Skin of body (tissue), 2 donors: ENCODE results near the gene ADGRV1. TPM values are rescaled to one million over a fixed set of nuclear protein-coding genes. Genes with fewer than 3 reads are reported as not detected.
"Not testable (repeated sequence)": the region's sequence is repeated elsewhere in the genome, so short reads cannot be mapped to it uniquely, and the experiment has no call there.

Experiments used
- DNase-seq: peaks from one replicate; lab custom pipeline; 2025; lab: John Stamatoyannopoulos, UW
- total RNA-seq: library from RNA; depleted of rRNA; stranded (reverse); fragments of >200 nt; gene quantifications from one replicate; pipeline ENCODE4 v1.2.3, GENCODE V29; 2014

The ADGRV1 gene
- total RNA-seq, 1 donor from 2014 or later: 11.2 TPM

DNA sequence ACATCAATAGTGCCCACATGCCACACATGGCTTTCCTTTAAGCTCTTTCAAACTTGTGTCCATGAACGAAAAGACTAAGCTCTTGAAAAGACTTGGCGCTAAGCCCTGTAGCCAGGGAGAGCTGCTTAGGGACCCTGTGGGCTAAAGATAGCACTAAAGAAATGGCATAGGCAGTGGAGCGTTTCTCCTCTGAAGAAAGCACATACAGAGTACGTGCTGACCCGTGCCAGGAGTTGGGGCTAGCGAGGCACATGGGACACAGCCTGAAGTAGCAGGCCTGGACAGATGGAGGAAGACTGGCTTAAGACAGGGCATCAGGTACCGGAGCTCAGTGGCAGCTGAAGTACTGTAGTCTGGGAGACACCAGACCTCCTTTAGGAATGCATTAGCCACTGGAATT lies 39.7 kb downstream of the ADGRV1 start:
- no peak for DNase-seq

DNA sequence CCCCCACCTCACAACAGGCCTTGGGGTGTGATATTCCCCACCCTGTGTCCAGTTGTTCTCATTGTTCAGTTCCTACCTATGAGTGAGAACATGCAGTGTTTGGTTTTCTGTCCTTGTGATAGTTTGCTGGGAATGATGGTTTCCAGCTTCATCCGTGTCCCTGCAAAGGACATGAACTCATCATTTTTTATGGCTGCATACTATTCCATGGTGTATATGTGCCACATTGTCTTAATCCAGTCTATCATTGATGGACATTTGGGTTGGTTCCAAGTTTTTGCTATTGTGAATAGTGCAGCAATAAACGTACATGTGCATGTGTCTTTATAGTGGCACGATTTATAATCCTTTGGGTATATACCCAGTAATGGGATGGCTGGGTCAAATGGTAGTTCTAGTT lies 41.7 kb downstream of the ADGRV1 start:
- not testable (repeated sequence) for DNase-seq

DNA sequence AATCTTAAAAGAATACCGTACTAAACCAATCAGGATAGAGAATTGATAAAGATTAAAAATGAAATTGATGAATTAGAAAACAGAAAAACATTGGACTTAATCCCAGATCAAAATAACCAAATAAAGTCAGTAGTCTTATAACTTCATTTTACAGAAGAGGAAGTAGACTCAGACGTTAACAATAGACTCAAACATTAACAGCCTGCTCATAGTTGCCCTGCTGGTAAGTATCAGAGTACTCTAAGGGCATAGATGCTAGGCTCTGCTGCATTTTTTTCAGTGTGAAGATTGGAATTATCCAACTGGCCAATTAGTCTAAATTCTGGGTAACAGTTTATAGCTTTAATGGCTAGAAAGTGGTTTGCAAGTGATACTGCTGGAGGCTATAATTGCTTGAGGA lies 42.9 kb downstream of the ADGRV1 start:
- DNase-seq: no peak

DNA sequence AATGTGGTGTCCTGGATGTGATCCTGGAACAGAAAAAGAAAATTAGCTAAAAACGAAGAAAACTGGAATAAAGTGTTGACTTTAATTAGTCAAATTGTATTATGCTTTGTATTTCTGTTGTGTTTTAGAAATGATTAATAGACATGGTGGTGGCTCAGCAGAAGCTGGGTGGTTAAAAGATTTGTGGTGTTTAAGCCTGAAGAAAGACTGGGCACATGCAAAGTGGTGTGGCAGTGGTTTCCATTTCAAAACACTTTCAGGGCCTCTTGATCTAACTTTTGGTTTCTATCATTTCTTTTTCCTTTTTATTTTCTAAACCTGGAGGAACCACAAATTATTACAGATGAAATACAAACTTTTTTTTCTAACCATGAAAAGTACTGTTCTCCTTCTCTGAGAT lies 44.1 kb downstream of the ADGRV1 start:
- DNase-seq: no peak

DNA sequence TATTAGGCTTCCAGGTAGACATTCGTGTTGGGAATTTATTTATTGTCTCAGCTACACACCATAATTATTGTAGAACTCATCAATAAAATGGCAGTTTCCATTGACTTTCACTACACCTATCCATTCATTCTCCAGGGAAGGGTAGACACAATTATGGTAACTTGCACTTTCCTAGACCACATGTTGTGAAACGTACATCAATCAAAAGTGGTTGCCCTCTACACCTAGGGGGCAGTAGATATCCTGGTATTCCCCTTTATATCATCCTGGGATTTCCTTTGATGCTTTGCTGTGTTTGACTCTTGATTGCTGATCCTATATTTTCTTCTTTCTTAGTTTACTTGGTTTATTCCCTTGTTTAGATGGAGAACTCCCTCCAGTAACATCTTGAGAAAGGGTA lies 47.9 kb downstream of the ADGRV1 start:
- DNase-seq: no peak

DNA sequence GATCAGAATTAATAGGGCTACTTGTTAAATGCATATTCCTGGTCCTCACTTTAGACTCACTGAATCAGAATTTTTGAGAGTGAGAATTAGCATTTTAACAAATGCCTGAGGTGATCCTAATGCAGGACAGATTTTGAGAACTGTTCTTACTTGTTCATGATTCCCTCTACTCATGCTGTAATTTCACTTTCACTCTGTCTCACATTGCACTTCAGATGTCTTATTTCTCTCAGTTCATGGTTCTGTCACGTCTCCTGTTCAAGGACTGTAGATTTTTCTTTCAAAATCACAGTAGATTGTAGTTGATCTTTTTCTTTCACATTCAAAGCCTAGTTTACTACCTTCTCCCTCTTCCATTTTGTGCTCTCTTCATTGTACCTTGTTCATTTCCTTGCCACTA lies 54.3 kb downstream of the ADGRV1 start:
- no peak for DNase-seq

DNA sequence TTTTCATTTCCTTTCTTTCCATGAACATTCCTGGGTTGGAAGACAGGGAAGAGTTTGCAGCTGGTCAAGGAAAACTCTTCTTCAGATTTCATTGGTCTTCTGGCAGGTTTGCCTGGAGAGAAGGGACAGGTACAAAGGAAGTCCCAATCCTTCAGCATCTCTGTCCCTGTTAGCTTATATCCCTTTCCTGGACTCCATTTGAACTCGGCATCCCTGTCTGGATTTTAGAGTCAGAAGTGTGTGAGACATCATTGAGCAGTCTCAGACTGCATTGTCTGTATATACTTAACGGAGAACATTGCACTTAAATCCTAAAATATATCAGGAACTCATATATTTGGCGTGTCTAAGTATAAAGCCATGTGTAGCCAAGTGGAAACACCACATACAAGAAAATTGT lies 54.9 kb downstream of the ADGRV1 start:
- no peak for DNase-seq

DNA sequence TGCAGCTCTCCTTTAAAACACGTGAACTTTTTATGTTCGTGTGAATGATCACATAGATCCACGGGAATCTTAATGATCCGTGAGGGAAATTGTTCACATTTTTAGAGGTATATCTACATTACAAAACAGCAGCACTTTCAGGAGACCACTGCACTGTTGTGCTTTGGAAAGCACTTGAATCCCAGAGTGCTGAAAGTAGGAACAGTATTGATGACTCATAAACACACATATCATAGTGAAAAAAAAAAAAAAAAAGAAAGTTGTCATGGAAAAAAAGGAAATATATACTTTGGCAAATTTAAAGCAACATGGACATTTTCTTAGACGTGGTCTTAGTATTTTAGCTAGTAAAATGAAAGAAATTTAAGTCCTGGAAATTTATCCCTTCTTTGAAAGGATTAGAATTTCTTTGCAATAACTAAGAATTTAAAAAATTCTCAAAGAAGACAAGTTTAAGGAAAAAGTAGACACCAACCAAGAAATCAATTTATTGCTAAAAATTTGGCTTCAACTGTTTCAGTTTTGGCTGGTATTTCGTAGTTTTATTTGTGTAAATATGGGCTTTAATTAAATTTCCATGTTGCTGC lies 55.4 kb downstream of the ADGRV1 start:
- no peak for DNase-seq

DNA sequence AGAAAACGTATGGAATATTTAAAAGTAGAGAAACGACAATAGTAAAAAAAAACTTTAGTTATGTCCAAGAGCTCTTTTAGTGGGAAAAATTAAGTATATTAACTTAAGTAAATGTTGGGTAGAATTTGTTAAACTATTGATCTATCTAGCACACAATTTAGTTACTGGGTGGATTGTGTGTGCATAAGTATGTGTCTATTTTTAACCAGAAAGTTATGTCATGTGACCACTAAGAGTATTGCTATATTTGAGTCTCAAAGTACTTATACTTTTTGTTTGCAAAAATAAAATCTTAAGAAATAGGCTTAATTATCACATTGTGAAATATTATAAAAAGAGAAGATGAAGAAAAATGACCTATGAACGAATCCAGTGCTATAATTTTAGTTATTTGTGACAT lies 56.8 kb downstream of the ADGRV1 start:
- DNase-seq: no peak

DNA sequence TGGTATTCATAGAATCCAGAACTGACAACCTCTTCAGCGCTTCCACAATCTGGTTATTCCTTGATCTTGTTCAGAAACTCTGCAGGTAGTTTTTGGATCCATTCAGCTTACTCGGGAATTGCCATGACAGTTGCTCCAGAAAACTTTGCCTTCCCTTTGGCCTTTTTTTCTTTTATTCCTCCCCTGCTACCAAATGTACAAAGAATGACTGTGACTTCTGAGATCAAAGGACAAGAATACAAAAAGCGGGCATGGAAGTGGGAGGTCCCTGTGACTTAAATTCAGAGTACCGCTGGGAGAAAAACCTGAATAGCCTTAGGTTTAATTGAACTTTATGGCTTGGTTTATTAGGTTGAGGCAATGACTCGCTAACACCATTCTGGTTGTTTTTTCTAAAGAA lies 59.5 kb downstream of the ADGRV1 start:
- no peak for DNase-seq

DNA sequence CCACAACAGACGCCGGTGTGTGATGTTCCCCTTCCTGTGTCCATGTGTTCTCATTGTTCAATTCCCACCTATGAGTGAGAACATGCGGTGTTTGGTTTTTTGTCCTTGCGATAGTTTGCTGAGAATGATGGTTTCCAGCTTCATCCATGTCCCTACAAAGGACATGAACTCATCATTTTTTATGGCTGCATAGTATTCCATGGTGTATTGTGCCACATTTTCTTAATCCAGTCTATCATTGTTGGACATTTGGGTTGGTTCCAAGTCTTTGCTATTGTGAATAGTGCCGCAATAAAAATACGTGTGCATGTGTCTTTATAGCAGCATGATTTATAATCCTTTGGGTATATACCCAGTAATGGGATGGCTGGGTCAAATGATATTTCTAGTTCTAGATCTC lies 61.2 kb downstream of the ADGRV1 start:
- DNase-seq: not testable (repeated sequence)

DNA sequence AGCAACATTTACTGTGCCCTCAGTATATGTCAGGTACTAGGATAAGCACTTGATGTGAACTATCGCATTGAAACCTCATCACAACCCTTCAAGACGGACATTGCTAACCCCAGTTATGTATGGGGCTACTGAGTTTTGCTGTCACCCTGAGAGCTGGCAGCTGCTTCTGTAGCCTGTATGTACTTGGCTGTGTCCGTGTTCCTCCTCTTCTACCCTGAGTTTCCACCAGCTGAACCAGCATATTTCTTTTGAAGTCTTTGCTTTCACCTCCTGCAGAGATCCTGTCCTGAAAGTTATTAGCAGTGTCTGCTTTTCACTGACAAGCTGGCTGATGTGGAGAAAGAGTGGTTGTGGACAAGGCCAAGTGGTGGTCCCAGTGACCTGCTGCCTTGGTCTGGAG lies 63.3 kb downstream of the ADGRV1 start:
- DNase-seq: no peak

DNA sequence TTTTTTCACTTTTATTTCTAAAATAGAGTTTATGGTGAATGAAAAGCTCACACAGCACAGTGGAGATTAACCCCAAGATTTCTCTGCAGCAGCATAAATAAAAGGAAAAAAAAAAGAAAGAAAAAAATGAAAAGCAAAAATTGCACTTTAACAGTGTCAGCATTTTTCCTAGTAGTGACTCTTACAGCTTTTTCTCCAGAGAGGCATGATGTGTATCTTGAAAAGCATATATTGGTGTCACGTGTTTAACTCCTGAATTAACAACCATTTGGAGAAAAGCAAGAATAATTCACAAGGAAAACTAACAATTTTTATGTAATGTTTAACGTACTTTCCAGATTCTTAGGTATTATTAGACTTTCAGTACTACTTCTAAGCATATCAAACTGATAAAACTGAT lies 67.9 kb downstream of the ADGRV1 start:
- no peak for DNase-seq

DNA sequence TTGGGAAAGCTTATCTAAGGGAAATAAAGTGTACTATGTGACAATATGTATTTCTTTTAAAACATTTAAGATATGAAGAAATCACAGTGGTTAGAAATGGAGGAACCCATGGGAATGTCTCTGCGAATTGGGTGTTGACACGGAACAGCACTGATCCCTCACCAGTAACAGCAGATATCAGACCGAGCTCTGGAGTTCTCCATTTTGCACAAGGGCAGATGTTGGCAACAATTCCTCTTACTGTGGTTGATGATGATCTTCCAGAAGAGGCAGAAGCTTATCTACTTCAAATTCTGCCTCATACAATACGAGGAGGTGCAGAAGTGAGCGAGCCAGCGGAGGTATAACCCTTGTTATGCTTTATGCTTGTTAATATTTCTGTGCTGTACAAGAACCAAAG lies 69.9 kb downstream of the ADGRV1 start:
- DNase-seq: no peak

DNA sequence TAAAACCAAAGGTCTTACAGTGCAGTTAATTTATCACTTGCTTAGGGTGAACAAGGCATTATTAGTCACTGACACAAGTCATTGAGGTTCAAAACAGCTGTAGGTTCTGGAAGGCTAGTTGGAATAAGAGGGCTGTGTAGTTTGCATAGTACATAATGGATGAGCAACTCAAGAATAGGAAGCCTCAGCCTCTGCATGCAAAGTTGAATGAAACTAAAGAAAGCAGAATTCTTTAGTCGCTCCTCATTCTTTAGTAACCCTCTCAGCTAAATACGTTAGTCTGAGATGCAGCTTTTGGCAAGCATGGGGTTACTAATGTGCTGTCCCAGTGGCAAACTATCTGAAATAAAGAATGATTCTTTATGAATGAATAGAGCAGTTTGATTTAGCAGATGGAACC lies 74.2 kb downstream of the ADGRV1 start:
- no peak for DNase-seq

DNA sequence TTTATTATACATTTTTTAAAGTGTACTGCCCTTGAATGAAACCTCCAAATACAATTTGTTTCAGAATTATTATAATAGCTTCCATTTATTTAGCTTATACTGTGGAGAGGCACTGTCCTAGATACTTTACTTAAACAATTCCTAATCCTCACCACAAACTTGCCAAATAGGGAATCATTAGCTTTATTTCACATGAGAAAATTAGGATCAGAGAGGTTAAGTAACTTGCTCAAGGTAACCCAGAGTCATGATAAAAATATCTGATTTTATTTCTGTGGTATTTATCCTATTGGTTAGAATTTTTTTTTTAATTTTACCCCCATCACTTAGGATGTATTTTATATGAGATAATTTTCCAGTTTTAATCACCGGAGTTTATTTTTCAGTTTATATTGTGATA lies 78.4 kb downstream of the ADGRV1 start:
- DNase-seq: no peak

DNA sequence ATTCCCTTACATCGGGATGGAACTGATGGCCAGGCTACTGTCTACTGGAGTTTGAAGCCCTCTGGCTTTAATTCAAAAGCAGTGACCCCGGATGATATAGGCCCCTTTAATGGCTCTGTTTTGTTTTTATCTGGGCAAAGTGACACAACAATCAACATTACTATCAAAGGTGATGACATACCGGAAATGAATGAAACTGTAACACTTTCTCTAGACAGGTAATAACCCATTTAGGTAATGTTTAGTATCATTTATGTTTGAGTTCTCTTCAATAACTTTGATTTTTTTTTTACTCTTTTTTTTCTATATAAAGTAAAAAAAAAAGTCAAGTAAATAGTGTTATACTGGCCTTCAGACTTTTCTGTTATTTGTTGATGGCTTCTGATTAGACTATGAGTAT lies 79.1 kb downstream of the ADGRV1 start:
- no peak for DNase-seq

DNA sequence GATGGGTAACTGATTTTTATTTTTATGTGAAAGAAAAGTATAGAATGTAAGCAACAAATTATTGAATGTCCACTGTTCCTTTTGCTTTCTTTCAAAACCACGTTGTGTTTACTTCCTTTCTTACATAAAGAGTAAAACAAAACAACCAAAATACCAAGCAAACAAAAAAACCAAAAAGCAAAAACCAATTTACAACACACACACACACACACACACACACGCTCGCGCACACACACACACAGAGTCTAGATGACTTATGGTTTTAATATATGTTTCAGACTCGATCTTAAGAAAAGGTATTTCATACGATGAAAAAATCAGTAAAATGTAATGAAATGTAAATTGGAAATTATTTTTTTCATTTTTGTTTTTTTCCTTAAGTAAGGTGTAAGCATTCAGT lies 80.3 kb downstream of the ADGRV1 start:
- DNase-seq: no peak

DNA sequence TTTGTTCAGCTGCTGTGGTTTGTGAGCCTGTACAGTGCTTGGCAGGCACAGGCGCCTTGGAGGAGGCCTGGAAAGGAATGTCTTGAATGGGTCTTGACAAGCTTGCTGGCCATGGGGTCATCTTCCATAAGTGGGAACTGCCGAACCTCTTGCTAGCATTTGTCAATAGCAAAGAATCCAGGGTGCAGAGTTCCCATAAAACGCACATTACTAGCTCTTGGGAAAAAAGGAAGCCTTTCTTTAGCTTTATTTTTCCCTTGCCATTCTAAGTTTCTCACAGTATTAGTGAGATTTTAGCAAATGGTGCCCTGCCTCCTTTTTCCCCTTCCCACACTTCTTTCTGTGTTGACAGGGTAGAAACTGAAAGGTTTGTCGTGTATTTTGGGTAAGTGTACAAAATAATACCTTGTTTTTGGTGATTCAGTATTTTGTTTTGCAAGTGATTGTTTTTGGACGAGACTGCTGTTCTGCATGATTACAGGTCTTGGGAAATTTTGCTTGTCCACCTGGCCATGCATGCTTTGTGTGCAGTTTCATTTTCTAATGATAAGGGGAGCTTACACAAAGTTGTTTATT lies 82.0 kb downstream of the ADGRV1 start:
- peak; percentile 52 for DNase-seq

DNA sequence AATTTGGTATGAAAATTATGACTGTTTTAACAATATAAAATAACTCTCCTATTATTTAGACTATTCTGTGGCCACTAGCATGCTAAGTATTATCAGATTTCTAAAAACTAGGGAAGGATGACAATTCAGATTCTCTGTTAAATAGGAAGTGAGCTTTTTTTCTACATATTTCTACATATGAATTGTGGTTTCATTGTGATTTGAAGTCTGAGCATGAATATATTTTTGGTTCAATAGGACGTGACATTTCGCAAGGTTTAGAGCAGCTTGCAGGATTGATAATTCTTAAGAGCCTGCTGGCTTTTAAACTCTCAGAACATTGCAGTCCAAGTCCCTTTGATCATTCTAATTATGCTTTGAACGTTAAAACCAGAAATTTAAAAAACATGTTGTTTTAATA lies 82.9 kb downstream of the ADGRV1 start:
- no peak for DNase-seq

DNA sequence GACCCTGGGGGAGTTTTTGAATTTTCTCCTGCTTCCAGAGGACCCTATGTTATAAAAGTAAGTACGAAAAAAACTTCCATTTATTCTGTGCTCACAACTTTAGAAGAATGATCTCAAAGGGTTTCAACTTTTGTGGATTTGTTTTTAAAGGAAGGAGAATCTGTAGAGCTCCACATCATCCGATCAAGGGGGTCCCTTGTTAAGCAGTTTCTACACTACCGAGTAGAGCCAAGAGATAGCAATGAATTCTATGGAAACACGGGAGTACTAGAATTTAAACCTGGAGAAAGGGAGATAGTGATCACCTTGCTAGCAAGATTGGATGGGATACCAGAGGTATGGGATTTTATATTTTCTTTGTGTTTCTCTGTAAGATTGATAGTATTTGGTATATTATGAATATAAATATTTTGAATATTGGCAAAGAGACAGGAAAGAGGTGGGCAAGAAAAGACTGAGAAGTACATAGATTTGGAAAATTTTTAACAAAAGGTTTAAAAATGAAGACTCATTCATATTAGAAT lies 84.2 kb downstream of the ADGRV1 start:
- no peak for DNase-seq

DNA sequence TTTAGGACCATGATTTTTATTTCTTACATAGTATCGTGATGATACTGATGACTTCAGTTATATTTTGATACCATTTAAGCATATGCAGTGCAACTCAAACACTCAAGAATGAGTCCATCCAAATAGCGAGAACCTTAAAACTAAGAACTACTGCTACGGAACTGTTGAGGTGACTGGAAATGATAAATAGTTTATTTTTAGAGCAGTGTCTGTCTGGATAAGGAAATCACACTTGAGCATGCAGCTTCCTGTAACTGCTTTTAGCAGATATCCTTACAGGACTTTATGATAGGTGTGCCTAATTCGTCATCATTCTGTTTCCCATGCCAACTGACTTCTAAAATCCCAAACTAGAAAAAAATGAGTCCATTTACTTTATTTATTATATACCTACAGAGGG lies 85.5 kb downstream of the ADGRV1 start:
- DNase-seq: no peak

DNA sequence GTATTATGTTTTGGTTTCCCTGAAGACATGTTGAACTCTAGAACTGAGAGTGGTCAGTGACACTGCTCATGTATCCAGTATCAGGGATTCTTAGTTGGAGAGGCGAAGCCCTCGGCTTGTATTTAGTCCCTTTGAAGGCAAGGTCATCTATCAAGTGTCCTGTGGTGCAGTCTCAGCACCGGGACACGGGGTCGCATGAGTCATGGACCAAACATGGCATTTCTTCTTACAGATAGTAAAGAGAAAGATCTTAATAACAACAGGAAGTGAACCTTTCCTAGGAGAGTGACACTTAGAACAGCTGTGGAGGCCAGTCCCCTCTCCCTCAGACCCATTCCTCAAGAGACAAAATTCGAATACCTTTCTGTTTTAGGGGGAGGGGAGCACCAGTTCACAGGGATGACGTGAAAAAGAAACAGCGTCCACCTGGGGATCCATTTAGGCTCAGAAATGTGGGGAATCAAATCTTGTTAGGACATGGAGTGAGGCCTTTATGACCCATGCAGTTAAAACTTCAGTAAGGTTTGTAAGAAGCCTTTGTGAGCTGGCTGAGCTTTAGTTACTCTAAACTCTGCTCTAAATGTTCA lies 86.5 kb downstream of the ADGRV1 start:
- no peak for DNase-seq
